ENCODE data around the gene P3R3URF.

Gene P3R3URF

GRCh38 chr1:46192171-46192570 lies 15.9 kb upstream of the P3R3URF start:
- TF ChIP-seq, protein P1, sequence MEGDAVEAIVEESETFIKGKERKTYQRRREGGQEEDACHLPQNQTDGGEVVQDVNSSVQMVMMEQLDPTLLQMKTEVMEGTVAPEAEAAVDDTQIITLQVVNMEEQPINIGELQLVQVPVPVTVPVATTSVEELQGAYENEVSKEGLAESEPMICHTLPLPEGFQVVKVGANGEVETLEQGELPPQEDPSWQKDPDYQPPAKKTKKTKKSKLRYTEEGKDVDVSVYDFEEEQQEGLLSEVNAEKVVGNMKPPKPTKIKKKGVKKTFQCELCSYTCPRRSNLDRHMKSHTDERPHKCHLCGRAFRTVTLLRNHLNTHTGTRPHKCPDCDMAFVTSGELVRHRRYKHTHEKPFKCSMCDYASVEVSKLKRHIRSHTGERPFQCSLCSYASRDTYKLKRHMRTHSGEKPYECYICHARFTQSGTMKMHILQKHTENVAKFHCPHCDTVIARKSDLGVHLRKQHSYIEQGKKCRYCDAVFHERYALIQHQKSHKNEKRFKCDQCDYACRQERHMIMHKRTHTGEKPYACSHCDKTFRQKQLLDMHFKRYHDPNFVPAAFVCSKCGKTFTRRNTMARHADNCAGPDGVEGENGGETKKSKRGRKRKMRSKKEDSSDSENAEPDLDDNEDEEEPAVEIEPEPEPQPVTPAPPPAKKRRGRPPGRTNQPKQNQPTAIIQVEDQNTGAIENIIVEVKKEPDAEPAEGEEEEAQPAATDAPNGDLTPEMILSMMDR (IDR thresholded peaks at IDR 0.05): no peak

- TF ChIP-seq, protein P1 (IDR thresholded peaks at IDR 0.05): no peak
Observed at GRCh38 chr1:46191033-46191701, 14.9 kb upstream of the P3R3URF start.

DNA sequence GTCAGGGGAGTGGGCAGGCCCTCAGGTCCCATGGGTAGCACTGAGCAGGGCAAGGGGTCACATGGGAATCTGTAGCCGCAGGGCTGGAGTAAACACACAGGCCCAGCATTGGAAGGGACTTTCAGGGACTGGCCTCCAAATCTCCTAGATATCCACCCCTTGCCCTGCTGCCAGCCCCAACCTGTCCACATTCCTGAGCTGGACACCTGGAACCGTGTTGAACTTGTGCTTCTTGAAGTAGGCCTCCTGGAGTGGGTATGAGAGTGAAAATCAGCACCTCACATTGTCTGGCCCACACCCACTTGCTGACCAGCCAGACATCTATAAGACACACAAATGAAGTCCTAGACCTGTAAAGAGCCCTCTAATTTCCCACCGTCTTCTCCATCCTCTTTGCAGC lies 14.3 kb upstream of the P3R3URF start:
- TF ChIP-seq, protein P1 (IDR thresholded peaks at IDR 0.05): no peak

DNA sequence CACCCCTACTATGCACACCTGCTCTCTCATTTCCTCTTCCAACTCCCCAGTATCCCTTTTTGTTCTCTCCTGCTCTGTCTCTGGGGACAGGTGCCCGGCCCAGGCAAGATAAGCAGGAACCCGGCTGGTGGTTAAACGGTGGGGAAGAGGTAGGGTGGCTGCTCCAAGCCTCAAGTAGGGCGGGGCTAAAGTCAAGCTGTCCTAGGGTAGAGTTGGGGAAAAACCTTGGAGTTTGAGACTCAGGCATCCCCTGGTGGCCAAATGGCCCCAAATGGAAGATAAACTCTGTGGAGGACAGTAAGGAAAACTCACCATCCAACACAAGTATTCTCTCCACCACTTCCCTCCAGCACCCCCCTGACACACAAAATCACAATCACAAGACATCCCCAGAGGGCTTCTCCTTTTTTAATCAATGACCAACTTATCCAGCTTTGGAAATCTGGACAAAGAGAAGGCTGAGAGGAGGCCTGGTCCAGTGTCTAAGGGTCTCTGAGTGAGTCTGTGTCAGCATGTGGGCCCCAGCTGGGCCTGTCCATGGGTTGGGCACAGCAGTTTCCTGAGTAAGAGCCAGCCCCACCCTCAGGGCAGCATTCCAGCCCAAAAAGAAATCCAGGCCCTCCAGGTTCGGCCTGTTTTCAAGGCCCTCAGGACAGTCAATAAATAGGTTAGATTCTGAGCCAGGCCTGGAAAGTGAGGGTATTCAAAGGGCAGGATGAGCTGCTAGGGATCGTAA lies 12.2 kb upstream of the P3R3URF start:
- TF ChIP-seq, protein P1 (IDR thresholded peaks at IDR 0.05): no peak

- TF ChIP-seq, protein P1 (IDR thresholded peaks at IDR 0.05): no peak
Observed at GRCh38 chr1:46187106-46187869, 11.0 kb upstream of the P3R3URF start.

GRCh38 chr1:46186076-46186475 lies 9.8 kb upstream of the P3R3URF start:
- TF ChIP-seq, protein P1 (IDR thresholded peaks at IDR 0.05): no peak

DNA sequence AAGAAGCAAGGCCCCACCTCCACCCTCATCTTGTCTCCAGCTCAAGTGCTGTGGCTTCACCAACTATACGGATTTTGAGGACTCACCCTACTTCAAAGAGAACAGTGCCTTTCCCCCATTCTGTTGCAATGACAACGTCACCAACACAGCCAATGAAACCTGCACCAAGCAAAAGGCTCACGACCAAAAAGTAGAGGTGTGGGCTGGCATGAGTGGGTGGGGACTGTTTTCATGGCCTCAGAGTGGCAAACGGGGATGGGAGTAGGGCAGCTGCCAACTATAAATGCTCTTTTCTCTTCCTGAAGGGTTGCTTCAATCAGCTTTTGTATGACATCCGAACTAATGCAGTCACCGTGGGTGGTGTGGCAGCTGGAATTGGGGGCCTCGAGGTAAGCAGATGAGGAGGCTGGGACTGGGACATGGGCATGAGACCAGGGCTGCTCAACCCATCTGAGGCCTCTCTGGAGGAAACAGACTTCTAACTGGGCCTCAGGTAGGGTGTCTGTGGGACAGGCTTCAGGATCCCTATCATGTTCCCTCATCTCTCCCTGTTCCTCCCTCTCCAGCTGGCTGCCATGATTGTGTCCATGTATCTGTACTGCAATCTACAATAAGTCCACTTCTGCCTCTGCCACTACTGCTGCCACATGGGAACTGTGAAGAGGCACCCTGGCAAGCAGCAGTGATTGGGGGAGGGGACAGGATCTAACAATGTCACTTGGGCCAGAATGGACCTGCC lies 8.8 kb upstream of the P3R3URF start:
- TF ChIP-seq, protein P1 (IDR thresholded peaks at IDR 0.05): no peak
